HFFc6 (cell line): Measurements from ENCODE around the gene TNFSF13B. TPM values are rescaled to one million over a fixed set of nuclear protein-coding genes. Genes with fewer than 3 reads are reported as not detected.

Source experiments
- DNase-seq: peaks from one replicate; pipeline ENCODE4 v3.0.0-alpha.2; 2018
- H3K27ac Mint-ChIP-seq: 2 replicates; pipeline ENCODE4 v1.8.0; 2020; ENCODE audit warnings: mild to moderate bottlenecking, mixed read lengths
- H3K27me3 Mint-ChIP-seq: 2 replicates; pipeline ENCODE4 v1.8.0; 2021; ENCODE audit warnings: mild to moderate bottlenecking, moderate library complexity, mixed read lengths; ENCODE audit not compliant: insufficient read depth
- H3K36me3 Mint-ChIP-seq: 2 replicates; pipeline ENCODE4 v1.8.0; 2021; ENCODE audit warnings: low read depth, mixed read lengths
- H3K4me1 Mint-ChIP-seq: 2 replicates; pipeline ENCODE4 v1.8.0; 2020; ENCODE audit warnings: low read depth, mixed read lengths
- H3K4me3 Mint-ChIP-seq: 2 replicates; pipeline ENCODE4 v1.8.0; 2020; ENCODE audit warnings: mild to moderate bottlenecking, moderate library complexity, mixed read lengths
- H3K9me3 Mint-ChIP-seq: 2 replicates; pipeline ENCODE4 v1.8.0; 2020; ENCODE audit warnings: mild to moderate bottlenecking, mixed read lengths
- total RNA-seq, 6 experiments: library from RNA; stranded (reverse); fragmentation: NEBNext Ultra II Directional; extraction: Animal tissue kit (Norgen Biotek cat#: 25700); gene quantifications; 2 replicates in 1 of 6; 3 replicates in 5 of 6; pipeline ENCODE4 v1.2.3, GENCODE V29; 2021
- TF ChIP-seq, protein P1 (sequence below): fragments of 200-600 bp; sonication (generic); IDR thresholded peaks from 2 replicates; pipeline ENCODE4 v1.5.0; 2021; ENCODE audit warnings: antibody characterized with exemption, mild to moderate bottlenecking

TNFSF13B gene
- total RNA-seq, 6 experiments from 2014 or later, result 0.17 to 0.66 (median 0.25) TPM

DNA sequence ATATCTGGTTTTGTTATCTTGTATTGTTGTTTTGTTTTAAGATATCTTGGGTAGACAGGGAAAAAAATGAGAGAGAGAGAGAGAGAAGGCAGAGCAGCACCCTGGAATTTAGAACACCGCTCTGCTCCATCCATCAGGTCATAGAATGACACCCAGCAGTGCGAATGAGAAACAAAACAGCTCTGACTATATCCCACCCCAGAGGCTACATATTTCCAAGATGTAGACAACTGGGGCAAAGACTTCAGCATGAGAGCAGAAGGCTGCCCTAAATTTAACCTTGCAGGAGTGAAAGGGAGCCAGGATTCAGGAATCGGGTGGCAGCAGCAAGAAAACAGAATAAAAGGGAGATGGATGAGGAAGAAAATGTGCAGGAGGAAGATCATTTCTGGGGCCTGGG lies 46.5 kb downstream of the TNFSF13B start:
- no peak overlapping the region for H3K4me3 Mint-ChIP-seq
- no peaks in the 10 kb centered on the region for H3K4me1 Mint-ChIP-seq
- DNase-seq, result no peak
- no peaks in the 10 kb centered on the region for H3K9me3 Mint-ChIP-seq
- peaks cover 9% of the 10 kb centered on the region for H3K27me3 Mint-ChIP-seq
- no peak overlapping the region for H3K27ac Mint-ChIP-seq
- TF ChIP-seq, protein P1, sequence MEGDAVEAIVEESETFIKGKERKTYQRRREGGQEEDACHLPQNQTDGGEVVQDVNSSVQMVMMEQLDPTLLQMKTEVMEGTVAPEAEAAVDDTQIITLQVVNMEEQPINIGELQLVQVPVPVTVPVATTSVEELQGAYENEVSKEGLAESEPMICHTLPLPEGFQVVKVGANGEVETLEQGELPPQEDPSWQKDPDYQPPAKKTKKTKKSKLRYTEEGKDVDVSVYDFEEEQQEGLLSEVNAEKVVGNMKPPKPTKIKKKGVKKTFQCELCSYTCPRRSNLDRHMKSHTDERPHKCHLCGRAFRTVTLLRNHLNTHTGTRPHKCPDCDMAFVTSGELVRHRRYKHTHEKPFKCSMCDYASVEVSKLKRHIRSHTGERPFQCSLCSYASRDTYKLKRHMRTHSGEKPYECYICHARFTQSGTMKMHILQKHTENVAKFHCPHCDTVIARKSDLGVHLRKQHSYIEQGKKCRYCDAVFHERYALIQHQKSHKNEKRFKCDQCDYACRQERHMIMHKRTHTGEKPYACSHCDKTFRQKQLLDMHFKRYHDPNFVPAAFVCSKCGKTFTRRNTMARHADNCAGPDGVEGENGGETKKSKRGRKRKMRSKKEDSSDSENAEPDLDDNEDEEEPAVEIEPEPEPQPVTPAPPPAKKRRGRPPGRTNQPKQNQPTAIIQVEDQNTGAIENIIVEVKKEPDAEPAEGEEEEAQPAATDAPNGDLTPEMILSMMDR, result no peak
- H3K36me3 Mint-ChIP-seq, result no peaks in the 10 kb centered on the region

DNA sequence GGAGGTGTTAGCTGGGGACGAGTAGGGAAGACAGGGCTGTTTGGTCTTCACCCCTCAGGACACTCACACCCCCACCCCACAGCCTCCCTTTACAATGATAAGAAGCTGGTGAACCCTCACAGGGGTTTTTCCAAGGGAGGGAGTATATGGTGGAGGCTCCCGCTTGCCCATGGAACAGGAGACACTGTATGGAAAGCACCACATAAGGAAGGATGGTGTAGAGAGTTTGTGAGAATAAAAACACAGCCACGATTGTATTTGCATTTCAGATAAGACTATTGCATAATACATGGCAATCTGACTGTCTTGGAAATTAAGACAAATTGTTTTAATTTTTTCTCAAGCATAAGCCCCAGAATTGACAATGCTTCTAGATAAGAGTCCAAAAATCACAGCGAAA lies 46.9 kb downstream of the TNFSF13B start:
- Mint-ChIP-seq H3K36me3 (no peaks in the 10 kb centered on the region), H3K4me3 (no peak overlapping the region), H3K27me3 (peaks cover 9% of the 10 kb centered on the region), H3K9me3 (no peaks in the 10 kb centered on the region), H3K27ac (no peak overlapping the region), H3K4me1 (no peaks in the 10 kb centered on the region)
- TF ChIP-seq, protein P1, result no peak
- no peak for DNase-seq

DNA sequence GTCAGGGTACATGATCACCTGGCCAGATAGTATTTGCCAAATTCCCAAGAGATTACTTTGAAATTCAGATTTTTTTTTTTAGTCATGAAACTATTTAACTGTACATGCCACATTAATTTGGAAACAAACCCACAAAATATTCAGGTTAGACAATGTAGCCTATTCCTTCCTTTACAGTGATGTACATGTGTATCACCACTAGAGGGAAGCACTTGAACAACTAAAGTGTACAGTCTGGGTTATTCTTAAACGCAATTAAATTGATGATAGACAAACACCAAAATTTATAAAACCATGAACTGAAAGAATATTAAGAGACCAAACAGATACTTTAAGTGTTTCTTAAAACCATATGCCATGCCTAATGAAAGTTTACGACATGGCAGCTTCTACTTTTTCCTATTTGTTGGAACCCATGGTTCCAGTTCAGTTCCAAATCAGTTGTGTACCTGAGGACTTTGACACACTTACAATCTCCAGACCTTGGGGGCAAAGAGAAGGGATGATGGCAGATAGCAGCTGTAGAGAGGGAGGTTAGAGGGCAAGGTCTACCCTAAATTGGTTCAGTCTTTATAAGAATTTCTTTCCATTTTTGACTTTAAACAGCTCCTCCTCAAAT lies 52.8 kb downstream of the TNFSF13B start:
- Mint-ChIP-seq H3K27me3 (peaks cover 3% of the 10 kb centered on the region; the same call in 1 of the 2 replicates), H3K36me3 (no peaks in the 10 kb centered on the region), H3K27ac (no peak overlapping the region), H3K4me1 (no peaks in the 10 kb centered on the region), H3K4me3 (no peak overlapping the region), H3K9me3 (no peaks in the 10 kb centered on the region)
- TF ChIP-seq, protein P1, result peak; percentile 90
- DNase-seq, result peak; percentile 49

DNA sequence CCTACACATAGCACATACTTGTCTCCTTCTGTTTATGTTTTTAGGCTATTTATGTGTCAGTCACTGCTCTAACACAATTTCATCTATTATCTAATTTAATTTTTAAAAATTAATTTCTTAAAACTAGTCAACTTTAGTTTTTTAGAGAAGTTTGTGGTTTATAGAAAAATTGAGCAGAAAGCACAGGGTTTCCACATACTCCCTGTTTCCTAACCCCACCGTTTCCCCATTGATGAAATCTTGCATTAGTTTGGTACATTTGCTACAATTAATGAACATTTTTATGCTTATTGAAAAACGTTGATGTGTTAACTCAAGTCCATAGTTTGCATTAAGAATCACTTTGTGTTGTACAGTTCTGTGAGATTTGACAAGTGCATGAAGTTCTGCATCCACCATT lies 53.5 kb downstream of the TNFSF13B start:
- no peak overlapping the region for H3K4me3 Mint-ChIP-seq
- H3K27ac Mint-ChIP-seq, result no peak overlapping the region
- H3K27me3 Mint-ChIP-seq, result peaks cover 3% of the 10 kb centered on the region; the same call in 1 of the 2 replicates
- no peaks in the 10 kb centered on the region for H3K4me1 Mint-ChIP-seq
- TF ChIP-seq, protein P1, result no peak
- no peaks in the 10 kb centered on the region for H3K9me3 Mint-ChIP-seq
- DNase-seq, result no peak
- H3K36me3 Mint-ChIP-seq, result no peaks in the 10 kb centered on the region

DNA sequence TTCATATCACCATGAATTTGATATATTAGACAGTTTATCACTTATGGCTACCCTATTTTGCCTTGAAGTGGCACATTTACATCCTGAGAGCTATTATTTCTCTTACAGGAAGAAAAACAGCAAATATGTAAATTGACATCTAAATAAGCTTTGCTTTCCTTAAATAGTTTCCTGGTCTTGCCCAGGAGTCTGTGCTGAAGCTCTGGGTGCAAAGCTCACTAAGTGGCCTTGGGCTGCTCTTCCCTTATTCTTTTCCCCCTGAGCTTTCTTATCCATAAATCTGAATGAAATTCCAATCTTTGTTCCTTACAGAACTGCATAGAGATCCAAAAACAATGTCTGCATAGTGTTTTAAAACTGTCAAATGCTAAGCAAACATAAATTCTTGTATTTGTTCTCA lies 56.3 kb downstream of the TNFSF13B start:
- Mint-ChIP-seq H3K4me1 (no peaks in the 10 kb centered on the region), H3K27me3 (peaks cover 3% of the 10 kb centered on the region), H3K27ac (no peak overlapping the region), H3K9me3 (no peaks in the 10 kb centered on the region), H3K36me3 (no peaks in the 10 kb centered on the region), H3K4me3 (no peak overlapping the region)
- TF ChIP-seq, protein P1, result no peak
- no peak for DNase-seq

DNA sequence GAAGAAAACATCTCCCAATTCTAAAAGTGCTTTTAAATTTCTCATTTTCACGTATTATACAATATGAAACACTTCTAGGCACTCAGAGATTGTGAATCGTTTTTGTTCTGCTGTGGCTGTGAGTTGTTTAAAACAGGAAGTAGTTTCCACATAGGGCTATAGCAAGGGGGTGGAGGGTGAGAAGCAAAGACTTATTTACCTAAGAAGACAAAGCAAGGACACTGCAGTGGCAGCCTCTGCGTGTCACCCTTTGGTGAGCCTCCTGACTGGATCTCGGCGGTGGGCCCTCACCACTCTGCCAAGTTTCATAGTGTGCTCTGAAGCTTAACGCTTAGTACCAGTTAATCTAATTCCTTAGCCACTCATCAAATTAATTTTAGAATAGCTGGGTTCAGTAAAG lies 56.8 kb downstream of the TNFSF13B start:
- TF ChIP-seq, protein P1, result no peak
- no peak for DNase-seq
- no peak overlapping the region for H3K27ac Mint-ChIP-seq
- no peaks in the 10 kb centered on the region for H3K9me3 Mint-ChIP-seq
- peaks cover 3% of the 10 kb centered on the region for H3K27me3 Mint-ChIP-seq
- no peaks in the 10 kb centered on the region for H3K36me3 Mint-ChIP-seq
- H3K4me1 Mint-ChIP-seq, result no peaks in the 10 kb centered on the region
- no peak overlapping the region for H3K4me3 Mint-ChIP-seq
